Measurements from ENCODE around the gene ADAMTSL3.

DNA sequence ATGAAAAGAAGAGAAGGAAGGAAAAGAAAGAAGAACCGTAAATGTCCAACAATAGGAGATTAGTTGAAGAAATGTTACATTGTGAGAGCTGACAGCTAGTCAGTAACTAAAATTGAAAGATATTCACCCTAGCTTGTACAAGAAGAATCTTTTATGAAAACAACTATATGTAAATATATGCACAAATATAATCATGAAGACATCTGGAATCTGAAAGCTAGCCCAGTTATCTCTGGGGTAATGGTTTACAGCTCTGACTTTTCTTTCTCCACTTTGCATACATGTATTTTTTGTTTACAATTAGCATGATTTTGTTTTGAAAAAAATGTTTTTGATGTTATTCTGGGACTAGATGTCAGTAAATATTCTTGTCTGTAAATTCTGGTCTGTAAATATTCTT, 37.1 kb upstream of the ADAMTSL3 start:
- TF ChIP-seq, protein P1, sequence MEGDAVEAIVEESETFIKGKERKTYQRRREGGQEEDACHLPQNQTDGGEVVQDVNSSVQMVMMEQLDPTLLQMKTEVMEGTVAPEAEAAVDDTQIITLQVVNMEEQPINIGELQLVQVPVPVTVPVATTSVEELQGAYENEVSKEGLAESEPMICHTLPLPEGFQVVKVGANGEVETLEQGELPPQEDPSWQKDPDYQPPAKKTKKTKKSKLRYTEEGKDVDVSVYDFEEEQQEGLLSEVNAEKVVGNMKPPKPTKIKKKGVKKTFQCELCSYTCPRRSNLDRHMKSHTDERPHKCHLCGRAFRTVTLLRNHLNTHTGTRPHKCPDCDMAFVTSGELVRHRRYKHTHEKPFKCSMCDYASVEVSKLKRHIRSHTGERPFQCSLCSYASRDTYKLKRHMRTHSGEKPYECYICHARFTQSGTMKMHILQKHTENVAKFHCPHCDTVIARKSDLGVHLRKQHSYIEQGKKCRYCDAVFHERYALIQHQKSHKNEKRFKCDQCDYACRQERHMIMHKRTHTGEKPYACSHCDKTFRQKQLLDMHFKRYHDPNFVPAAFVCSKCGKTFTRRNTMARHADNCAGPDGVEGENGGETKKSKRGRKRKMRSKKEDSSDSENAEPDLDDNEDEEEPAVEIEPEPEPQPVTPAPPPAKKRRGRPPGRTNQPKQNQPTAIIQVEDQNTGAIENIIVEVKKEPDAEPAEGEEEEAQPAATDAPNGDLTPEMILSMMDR (IDR thresholded peaks at IDR 0.05): no peak
- no peak for TF ChIP-seq POLR2A (IDR thresholded peaks at IDR 0.05)

Measured in heart left ventricle (tissue), 13 donors.